Stimulated activated CD8-positive, alpha-beta memory T cell treated with anti-CD3 and anti-CD28 coated beads, Interleukin-4, amount 100 ng/mL, for 48 hours (primary cell): Measurements from ENCODE around the gene RNF183.
"Not testable (repeated sequence)": the region's sequence is repeated elsewhere in the genome, so short reads cannot be mapped to it uniquely, and the experiment has no call there.

ENCODE experiments used
- DNase-seq: peaks from one replicate; pipeline ENCODE4 v3.0.0-alpha.2; 2020

RNF183 gene

GRCh38 chr9:113315231-113315630 is 12.1 kb upstream of the RNF183 start:
- DNase-seq: no peak

- DNase-seq: no peak
These were observed 10.1 kb upstream of the RNF183 start for GRCh38 chr9:113313261-113313660.

- no peak for DNase-seq
These were observed 8.8 kb upstream of the RNF183 start for GRCh38 chr9:113311961-113312360.

GRCh38 chr9:113310538-113310937 is 7.4 kb upstream of the RNF183 start:
- DNase-seq: no peak

- DNase-seq: no peak
These were observed 6.1 kb upstream of the RNF183 start for GRCh38 chr9:113309204-113309813.

- DNase-seq: no peak
These were observed 4.3 kb upstream of the RNF183 start for GRCh38 chr9:113307396-113307975.

GRCh38 chr9:113306566-113306965 is 3.4 kb upstream of the RNF183 start:
- DNase-seq: no peak

- DNase-seq: no peak
These were observed 1.6 kb downstream of the RNF183 start for GRCh38 chr9:113301548-113301947.

- no peak for DNase-seq
These were observed 3.3 kb downstream of the RNF183 start for GRCh38 chr9:113299800-113300292.

GRCh38 chr9:113298924-113299770 is 4.0 kb downstream of the RNF183 start:
- no peak for DNase-seq

GRCh38 chr9:113298311-113298710 is 4.9 kb downstream of the RNF183 start:
- no peak for DNase-seq

- no peak for DNase-seq
These were observed 6.2 kb downstream of the RNF183 start for GRCh38 chr9:113296796-113297558.

- not testable (repeated sequence) for DNase-seq
These were observed 6.9 kb downstream of the RNF183 start for GRCh38 chr9:113296247-113296646.

GRCh38 chr9:113293285-113293878 is 9.8 kb downstream of the RNF183 start:
- DNase-seq: no peak

- no peak for DNase-seq
These were observed 13.0 kb downstream of the RNF183 start for GRCh38 chr9:113290052-113290607.

- DNase-seq: no peak
These were observed 14.1 kb downstream of the RNF183 start for GRCh38 chr9:113289091-113289490.

GRCh38 chr9:113281356-113281755 is 21.8 kb downstream of the RNF183 start:
- no peak for DNase-seq

- no peak for DNase-seq
These were observed 24.3 kb downstream of the RNF183 start for GRCh38 chr9:113278840-113279239.

GRCh38 chr9:113275157-113276131 is 27.7 kb downstream of the RNF183 start, which contains the start of the genes CDC26 and PRPF4:
CDC26 (minus strand) TSS chr9:113275572; CDS start chr9:113272507, 3,065 bp downstream.
PRPF4 (plus strand) TSS chr9:113275658; CDS start chr9:113275744, 86 bp downstream.
- peak; percentile 97 for DNase-seq

- DNase-seq: no peak
These were observed 28.6 kb downstream of the RNF183 start for GRCh38 chr9:113274474-113275156.
